Adrenal gland (tissue), 5 donors: ENCODE results near the gene PNPO.

Experiments
- CTCF ChIP-seq, 6 experiments: fragments of 450-650 bp in 4 of 6; fragments of 200-600 bp in 2 of 6; sonication (generic) in 1 of 6; IDR thresholded peaks; 1 replicate in 5 of 6; 2 replicates in 1 of 6; pipeline versions ENCODE4 v1.5.1 to v1.8.0; 2016 to 2021; ENCODE audit warnings: antibody characterized with exemption in 6 of 6, mild to moderate bottlenecking in 2 of 6, moderate library complexity in 1 of 6
- POLR2A ChIP-seq, 2 donors: fragments of 450-650 bp; IDR thresholded peaks; one replicate each; pipeline ENCODE4 v1.6.1; 2017; ENCODE audit warnings: antibody characterized with exemption in 2 of 2, mild to moderate bottlenecking in 2 of 2, moderate library complexity in 1 of 2
- donor health status: DM: no; HTN: no; CAD: no.

- TF ChIP-seq POLR2A (IDR thresholded peaks at IDR 0.05) (no peak), CTCF (IDR thresholded peaks at IDR 0.05) (no peak)
These were observed 33.9 kb downstream of the PNPO start for GRCh38 chr17:47975189-47975822.
